NCI-H1092 treated with DMSO at 0.1 percent for 48 hours (cell line): ENCODE measurements around the gene GRSF1.
A peak's percentile ranks its signal among the peaks of the same experiment; 100 is the strongest.
"Not testable (repeated sequence)": the region's sequence is repeated elsewhere in the genome, so short reads cannot be mapped to it uniquely, and the experiment has no call there.

ENCODE experiments used
- DNase-seq: peaks from one replicate; lab custom pipeline; 2025; lab: John Stamatoyannopoulos, UW

GRSF1 gene, protein sequence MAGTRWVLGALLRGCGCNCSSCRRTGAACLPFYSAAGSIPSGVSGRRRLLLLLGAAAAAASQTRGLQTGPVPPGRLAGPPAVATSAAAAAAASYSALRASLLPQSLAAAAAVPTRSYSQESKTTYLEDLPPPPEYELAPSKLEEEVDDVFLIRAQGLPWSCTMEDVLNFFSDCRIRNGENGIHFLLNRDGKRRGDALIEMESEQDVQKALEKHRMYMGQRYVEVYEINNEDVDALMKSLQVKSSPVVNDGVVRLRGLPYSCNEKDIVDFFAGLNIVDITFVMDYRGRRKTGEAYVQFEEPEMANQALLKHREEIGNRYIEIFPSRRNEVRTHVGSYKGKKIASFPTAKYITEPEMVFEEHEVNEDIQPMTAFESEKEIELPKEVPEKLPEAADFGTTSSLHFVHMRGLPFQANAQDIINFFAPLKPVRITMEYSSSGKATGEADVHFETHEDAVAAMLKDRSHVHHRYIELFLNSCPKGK

DNA sequence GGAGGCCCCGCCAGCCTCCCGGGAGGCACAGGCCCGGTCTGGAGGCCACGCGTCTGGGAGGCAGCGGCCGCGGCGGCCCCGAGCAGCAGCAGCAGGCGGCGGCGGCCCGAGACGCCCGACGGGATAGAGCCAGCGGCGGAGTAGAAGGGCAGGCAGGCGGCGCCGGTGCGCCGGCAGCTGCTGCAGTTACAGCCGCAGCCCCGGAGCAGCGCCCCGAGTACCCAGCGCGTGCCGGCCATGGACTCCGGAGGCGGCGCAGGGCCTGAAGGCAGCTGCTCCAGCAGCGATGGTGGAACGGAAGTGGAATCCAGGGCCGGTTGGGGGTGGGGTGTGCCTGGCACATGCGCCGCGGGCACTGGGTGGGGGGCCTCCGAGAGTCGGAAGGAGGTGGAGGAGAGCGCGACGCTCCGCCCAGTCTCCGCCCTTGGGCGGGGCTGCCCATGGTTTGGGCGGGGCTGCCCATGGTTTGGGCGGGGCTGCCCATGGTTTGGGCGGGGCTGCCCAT is at the start of gene GRSF1:
GRSF1 (minus strand) TSS at position 302 of the 505 bp plus-strand sequence; CDS start at position 239, 63 bp downstream.
- peak; percentile 82 for DNase-seq

DNA sequence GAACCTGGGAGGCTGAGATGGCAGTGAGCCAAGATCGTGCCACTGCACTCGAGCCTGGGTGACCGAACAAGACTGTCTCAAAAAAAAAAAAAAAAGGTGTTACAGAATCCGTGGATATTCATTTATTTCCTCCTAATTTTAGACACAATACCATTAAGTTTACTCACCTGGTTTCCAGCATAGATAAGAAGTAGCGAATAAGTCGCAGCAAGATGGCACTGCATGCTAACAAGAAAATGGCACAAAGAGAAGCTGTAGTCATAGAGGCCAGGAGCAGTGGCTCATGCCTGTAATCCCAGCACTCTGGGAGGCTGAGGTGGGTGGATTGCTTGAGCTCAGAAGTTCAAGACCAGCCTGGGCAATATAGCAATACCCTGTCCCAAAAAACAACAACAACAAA is 45.5 kb upstream of the GRSF1 start:
- no peak for DNase-seq

DNA sequence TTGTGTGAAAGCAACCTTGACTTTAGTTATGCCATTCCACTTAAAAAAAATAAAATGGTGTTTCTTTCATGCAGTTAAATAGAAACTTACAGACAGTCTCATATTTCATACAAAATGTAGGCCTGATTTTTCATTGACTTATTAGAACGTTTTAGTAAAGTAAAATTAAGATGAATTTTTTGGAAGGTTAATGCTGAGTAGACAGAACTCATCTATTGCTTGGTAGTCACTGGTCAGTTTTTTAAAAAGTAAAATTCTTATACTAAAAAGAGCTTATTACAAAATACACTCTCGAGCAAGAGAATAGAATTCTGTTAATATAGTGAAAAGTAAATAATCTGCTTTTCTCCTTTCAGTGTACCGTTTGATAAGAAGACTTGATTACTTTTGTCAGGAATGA is 41.0 kb upstream of the GRSF1 start:
- no peak for DNase-seq

DNA sequence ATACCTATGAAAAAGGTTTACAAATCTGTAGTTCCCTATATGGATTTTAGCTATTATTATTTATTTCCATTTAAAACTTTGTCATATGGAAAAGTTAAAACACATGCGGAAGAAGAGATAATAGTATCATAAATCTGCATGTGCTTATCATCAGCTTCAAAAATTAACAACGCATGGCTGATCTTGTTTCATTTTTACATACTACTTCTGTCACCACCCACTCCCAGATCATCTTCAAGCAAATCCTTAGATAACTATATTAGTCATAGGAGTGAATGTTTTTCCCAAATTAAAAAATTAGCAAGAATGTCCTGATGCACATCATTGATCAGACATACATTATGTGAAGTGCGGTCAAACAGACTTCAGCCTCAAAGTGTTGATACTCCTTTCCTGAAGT is 37.9 kb upstream of the GRSF1 start:
- no peak for DNase-seq

DNA sequence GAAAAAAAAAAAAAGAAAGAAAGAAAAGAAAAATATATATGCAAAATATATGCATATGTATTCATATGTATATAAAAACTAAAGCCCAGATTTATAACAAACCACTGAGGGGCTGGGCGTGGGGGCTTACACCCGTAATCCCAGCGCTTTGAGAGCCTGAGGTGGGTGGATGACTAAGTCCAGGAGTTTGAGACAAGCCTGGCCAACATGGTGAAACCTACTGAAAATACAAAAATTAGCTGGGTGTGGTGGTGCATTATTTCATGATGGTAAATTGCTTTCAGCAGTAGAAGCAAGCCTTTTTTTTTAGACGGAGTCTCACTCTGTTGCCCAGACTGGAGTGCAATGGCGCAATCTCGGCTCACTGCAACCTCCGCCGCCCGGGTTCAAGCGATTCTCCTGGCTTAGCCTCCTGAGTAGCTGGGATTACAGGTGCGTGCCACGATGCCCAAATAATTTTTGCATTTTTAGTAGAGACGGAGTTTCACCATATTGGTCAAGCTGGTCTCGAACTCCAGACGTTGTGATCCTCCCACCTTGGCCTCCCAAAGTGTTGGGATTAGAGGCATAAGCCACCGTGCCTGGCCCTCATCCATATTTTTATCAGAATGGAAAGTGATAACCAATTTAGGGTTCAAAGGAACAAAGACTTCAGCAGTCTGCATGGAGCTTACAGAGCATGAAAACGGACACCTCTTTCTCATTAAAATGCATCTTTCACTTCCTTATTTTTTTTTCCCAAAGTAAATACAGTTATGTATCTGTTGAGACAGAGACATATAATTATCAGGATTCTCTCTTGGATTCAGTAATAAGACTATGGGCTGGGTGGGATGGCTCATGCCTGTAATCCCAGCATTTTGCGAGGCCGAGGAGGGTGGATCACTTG is 34.8 kb upstream of the GRSF1 start:
- DNase-seq: no peak

DNA sequence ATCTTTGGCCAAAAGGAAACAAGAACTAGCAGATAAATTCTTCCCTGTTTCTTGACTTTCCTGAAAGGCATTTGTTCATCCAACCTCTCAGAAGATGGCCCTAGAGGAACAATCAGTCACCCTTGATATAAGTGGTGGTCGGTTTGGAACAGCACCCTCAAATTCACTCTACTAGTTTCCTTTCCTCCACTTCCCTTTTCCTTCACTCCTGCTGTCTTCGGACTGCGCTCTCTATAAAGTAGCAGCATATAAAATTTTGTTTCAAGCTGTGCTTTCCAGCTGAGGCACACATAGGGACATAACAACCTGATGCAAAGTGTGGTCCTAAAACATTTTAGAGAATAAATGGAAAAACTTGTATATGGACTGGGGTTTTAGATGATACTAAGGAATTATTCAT is 33.5 kb upstream of the GRSF1 start:
- no peak for DNase-seq

DNA sequence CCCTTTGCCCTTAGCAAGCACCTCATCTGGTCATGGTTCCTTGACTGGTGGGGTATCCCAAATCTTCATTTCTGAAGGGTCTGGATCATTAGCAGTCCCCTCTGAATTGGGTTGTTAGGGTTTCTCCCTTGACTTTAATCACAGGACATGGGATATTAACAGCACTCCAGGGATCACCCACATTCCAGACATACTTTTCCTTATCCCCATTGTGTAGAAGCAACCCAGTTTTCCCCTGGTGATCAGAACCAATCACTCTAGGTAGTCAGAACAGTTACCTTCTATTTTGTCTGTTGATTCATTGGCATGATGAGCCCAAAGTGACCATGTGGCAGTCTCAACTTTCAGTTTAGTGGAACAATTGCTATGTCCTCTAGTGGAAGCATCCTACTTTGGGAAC is 29.1 kb upstream of the GRSF1 start:
- no peak for DNase-seq

DNA sequence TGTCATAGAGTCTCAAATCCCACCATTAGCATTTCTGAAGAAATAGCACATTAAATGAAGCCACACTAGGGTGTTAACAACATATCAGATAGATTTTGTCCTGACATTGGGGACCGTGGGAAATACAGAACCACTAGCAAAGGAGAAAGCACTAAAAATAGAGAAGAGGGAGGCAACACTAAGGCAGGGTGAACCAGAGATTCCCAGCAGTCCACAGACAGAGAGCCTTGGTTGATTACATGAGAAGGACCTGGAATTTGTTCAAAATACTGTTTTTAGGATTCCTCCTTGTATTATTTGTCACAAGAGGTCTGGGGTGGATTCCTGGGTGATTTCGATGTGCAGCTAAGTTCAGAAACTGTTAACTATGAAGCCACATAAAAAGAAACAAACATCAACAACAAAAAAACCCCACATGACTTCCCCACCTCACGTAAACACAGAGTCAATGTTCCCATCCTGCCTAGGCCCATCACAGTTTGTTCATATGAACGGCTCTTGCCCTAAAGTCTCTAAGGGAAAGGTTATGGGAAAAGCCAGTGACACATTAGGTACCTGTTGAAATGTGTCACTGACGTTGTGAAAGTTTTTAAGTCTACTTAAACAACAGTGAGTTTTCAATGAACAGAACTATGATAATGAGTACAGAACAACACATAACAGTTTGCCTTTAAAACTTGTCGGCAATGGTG is 23.6 kb upstream of the GRSF1 start:
- DNase-seq: no peak

DNA sequence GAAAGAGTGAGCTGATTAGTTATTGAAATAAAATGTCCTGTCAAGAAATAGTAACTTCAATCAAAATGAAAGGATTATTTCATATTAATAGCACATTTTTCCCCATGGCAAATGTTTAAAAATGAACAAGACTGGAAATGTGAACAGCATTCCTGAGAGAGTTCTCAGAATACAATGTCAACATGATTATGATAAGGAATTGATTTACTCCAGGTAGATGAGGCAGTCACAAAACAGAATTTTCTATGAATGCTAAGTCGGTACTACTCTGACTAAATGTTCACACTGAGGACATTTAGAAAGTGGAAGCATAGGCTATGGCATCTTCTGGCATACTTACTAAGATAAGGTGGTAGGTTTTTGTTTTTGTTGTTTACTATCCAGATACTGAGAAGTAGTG is 19.4 kb upstream of the GRSF1 start:
- no peak for DNase-seq

DNA sequence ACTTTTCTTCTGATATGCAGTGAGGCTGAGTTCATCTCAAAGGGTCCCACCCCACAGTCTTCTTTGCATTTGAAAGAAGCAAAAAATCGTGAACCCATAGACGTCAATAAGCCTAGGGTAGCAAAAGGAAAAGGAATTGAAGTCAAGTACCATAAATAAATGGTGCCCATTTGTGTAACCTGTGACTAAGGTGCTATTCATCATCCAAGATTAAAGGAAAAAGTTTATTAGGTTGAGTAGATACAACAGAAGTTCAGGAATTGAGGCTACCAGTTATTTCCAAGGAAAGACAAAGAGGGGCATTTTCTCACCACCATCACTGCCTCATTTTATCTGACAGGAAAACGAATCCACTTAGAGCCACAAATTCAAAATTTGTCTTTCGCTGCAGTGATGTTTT is 18.8 kb upstream of the GRSF1 start:
- DNase-seq: no peak

DNA sequence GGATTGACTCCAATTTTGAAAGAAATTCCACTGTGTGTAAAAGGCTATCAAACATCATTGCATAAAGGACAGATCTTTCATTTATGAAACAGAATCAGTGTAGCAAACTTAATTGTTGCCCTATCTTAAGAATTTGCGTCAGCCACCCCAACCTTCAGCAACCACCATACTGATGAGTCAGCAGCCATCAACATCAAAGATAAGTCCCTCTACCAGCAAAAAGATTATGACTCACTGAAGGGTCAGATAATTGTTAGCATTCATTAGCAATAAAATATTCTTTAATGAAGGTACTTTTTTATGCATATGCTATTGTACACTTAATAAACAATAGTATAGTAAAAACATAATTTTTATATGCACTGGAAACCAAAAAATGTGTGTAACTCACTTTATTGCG is 15.8 kb upstream of the GRSF1 start:
- DNase-seq: no peak

DNA sequence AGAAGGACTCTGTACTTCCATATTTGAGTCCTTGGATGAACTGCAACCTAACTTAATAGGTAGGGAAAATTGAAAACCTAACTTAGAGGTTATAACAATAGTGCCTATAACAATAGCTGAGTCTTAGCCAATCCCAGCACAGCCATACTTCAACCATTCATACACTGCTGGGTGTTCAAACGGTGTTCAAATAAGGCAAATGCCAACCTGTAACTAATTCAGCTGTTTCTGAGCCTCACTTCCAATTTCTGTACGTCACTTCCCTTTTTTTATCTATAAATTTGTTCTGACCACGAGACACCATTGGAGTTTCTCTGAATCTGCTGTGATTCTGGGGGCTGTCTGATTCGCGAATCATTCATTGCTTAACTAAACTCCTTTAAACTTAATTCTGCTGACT is 9.6 kb upstream of the GRSF1 start:
- DNase-seq: no peak

DNA sequence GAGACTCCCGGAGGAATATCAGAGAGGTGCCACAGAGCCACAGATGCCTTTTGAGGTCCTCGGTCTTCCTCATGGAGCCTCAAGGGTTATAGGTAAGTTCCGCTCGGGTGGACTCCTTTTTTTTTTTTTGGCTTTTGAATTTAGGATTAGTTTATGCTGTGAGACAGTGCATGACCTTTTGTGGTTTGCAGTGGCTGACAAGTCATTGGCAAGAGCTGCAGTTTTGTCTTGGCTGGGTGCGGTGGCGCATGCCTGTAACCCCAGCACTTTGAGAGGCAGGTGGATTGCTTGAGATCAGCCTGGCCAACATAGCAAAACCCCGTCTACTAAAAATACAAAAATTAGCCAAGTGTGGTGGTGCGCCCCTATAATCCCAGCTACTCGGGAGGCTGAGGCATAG is 4.5 kb upstream of the GRSF1 start:
- no peak for DNase-seq

DNA sequence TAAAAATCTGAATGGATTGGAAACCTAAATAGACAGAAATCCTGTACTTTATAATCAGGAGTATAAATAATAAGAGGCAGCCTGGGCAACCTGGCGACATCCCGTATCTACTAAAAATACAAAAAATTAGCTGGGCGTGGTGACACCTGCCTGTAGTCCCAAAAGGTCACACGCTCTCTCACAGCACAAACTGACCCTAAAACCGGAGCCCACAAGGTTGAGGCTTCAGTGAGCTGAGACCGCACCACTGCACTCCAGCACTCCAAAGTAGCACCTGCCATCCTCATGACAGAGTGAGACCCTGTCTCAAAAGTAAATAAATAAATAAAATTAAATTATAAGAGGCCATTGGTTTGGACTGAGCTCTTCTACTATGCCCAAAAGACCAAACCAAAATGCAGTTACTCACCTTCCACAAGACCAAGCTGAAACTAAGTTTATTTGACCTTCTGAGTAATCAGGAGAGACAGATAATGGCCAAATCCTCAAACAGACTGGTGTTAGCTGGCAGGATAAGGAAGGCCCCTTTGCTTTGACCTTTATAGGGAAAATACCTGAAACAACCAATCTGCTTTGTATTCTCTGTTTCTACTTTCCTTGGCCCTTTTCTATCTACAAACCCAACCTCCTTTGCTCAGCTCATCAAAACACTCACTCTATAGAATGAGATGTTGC is 3.2 kb upstream of the GRSF1 start:
- DNase-seq: no peak

DNA sequence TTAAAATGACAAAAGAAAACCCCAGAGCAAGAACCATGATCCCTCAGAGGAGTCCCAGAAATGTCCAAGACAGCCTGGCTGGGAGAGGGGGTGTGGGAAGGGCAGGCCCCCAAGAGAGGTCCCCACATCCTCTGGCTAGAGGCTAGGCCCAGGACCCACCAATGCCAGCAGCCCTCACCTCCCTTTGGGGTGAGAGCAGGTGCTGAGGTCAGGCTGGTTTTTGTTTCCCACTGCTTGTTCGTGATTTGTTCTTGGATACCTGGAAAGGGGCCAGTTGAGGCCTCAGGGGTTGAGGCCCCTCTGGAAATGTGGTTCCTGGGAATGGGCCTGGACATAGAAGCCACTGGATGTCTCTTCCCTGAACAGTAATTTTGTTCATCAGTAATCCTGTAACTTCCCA is 2.3 kb upstream of the GRSF1 start:
- no peak for DNase-seq

DNA sequence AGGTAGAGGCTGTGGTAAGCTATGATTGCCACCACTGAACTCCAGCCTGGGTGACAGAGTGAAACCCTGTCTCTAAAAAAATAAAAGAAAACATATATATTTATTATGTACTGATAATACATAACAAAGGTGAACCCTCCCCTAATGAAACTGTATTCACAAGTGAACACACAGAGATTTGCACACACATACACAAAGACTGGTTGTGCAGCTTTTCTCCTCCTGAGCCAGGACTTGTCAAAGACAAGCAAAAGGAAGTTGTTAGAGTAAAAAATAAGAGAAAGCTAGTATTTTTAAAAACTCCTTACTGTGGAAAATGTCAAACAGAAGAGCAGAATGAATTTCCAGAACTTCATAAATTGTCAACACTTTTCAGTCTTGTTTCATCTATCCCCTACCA is 1.5 kb upstream of the GRSF1 start:
- DNase-seq: no peak

DNA sequence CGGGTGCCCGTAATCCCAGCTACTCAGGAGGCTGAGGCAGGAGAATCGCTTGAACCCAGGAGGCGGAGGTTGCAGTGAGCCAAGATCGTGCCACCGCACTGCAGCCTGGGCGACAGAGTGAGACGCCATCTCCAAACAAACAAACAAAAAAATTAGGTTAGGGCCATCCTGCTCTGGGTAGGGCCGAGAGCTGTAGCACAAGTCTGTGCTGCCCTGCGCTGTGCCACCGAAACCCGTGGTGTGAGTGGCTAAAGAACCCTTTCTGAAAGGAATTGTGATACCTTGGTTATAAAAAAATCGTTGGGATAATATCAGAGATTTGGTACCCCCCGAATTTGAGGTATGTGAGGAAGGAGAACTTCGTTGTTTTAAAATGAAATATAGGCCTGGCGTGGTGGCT is 941 bp upstream of the GRSF1 start:
- not testable (repeated sequence) for DNase-seq

DNA sequence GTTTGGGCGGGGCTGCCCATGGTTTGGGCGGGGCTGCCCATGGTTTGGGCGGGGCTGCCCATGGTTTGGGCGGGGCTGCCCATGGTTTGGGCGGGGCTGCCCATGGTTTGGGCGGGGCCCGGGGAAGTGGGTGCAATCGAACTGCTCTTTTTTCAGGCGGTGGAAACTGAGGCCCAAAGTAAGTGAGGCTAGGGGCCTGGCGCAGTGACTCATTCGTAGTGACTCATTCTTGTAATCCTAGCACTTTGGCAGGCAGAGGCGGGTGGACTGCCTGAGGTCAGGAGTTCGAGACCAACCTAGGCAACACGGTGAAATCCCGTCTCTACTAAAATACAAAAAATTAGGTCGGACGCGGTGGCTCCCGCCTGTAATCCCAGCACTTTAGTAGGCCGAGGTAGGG is 447 bp upstream of the GRSF1 start:
- DNase-seq: not testable (repeated sequence)

DNA sequence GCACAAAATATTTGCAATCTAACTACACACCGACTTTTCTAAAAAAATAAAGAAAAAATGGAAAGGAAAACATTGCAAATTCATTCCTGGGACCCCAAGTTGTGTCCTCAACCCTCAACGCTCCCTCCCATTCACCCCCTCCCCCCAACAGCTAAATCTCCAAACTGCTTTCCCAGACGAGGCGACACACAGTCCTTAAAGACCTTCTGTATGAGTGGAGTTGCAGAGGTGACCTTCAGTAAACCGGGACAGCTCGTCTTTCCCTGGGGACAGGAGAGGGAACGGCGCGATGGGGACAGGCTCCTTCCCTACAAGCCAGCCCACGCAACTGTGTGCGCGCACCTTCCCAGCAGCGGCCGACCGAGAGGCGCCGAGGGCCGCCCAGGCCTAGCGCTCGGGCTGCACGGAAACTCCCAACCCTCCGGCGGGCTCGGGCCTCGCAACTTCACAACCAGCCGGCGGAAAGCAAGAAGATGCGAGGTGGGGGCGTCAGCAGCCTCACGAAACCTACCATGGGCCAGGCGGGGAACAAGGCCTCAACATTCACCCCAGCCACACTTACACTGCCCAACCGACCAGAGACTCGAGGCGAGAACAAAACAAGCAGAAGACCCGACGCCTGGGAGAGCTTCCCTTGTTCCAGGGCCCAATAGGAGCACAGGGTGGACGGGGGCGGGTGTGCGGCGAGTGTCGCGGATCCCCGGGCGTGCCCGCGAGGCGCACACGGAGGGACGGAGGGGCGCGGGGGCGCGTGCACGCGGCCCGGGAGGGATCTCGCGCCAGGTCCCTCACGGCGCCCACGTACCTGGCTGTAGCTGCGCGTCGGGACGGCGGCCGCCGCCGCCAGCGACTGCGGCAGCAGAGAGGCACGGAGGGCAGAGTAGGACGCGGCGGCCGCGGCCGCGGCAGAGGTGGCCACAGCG is 763 bp downstream of the GRSF1 start:
- peak; percentile 53 for DNase-seq

DNA sequence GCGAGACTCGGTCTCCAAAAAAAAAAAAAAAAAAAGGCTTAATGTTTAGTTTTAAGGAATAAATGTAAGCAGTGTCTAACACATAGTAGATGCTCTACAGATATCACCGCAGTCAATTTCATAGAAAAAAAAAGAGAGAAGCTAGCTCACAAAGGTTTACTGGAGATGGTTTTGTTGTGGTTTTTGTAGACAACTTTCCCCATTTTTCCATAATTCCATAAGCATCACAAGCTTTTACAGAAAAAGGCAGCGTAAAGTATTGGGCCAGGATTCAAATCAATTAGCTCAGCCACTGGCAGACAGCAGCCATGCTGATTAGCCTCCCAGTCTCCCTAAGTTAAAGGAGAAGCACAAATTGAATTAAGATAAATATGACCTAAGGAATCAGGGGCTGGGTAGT is 1.5 kb downstream of the GRSF1 start:
- no peak for DNase-seq

DNA sequence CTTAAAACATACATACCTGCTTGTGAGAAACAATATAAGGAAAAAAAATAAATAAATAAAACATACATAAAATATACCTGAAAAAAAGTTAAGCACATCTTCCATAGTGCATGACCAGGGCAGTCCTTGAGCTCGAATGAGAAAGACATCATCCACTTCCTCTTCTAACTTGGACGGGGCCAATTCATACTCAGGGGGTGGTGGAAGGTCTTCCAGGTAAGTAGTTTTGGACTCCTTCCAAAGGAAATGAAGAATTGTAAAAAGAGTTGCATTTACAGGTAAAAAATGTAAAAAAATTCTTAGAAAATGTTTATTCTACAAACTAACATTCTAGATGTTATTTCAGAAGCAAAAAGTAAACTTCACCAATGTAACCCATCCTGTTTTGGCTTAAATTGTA is 3.6 kb downstream of the GRSF1 start:
- no peak for DNase-seq
